PFSK-1 (cell line): Measurements from ENCODE around the gene LY6G6D.

Experiments used
- TAF1 ChIP-seq: IDR thresholded peaks from 2 replicates; pipeline ENCODE4 v1.6.1; 2012; ENCODE audit warnings: low read length, control low read depth, borderline replicate concordance; ENCODE audit not compliant: insufficient read depth

The LY6G6D gene

GRCh38 chr6:31767096-31767645, 52.0 kb downstream of the LY6G6D start:
- TF ChIP-seq TAF1: no peak
